ENCODE measurements around the gene KCNQ1.
A peak's percentile ranks its signal among the peaks of the same experiment; 100 is the strongest.

The KCNQ1 gene

DNA sequence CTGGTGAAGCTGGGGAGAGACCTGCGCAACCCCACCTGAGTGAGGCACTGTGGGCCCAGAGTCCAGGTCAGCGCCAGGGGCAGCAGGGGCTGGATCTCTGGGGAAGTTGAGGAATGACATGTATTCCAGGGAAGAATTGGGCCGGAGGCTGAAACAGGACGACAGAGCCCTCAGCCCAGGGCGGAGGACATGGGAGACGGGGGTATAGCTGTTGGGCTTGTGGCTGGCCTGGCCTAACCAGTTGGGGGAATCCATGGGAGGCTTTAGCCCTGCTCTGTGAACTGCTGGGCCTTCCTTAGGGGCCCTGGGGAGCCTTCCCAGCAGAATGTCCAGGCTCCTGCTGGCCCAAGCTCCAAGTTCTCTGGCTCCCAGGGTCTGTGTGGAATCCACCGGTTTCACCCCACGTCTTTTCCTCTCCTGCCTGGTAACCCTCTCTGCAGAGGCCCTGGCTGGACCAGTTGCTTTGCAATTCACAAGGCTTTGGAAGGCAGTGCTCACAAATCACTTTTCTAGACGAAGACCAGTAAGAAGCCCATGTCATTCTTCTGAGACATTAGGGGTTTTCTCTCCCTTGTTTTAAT, 305.4 kb downstream of the KCNQ1 start:
- ATAC-seq = peak; percentile 39
- TF ChIP-seq ZC3H10 (CRISPR knock-in tag; IDR thresholded peaks at IDR 0.05) (no peak), ZNF70 (CRISPR knock-in tag; IDR thresholded peaks at IDR 0.05) (no peak), ZNF8 (CRISPR knock-in tag; IDR thresholded peaks at IDR 0.05) (no peak), ZFP3 (CRISPR knock-in tag; IDR thresholded peaks at IDR 0.05) (no peak), TOX (CRISPR knock-in tag; IDR thresholded peaks at IDR 0.05; ENCODE audit: borderline replicate concordance) (no peak), OSR1 (CRISPR knock-in tag; IDR thresholded peaks at IDR 0.05) (no peak), PPARA (CRISPR knock-in tag; IDR thresholded peaks at IDR 0.05; ENCODE audit: borderline replicate concordance) (no peak), SNAI2 (CRISPR knock-in tag; IDR thresholded peaks at IDR 0.05) (no peak), PATZ1 (CRISPR knock-in tag; IDR thresholded peaks at IDR 0.05; ENCODE audit: borderline replicate concordance) (no peak), CSRNP3 (CRISPR knock-in tag; IDR thresholded peaks at IDR 0.05) (no peak), ISL1 (CRISPR knock-in tag; IDR thresholded peaks at IDR 0.05) (no peak), RARB (CRISPR knock-in tag; IDR thresholded peaks at IDR 0.05) (no peak), TSHZ2 (CRISPR knock-in tag; IDR thresholded peaks at IDR 0.05) (no peak)
- TF ChIP-seq, protein P1, sequence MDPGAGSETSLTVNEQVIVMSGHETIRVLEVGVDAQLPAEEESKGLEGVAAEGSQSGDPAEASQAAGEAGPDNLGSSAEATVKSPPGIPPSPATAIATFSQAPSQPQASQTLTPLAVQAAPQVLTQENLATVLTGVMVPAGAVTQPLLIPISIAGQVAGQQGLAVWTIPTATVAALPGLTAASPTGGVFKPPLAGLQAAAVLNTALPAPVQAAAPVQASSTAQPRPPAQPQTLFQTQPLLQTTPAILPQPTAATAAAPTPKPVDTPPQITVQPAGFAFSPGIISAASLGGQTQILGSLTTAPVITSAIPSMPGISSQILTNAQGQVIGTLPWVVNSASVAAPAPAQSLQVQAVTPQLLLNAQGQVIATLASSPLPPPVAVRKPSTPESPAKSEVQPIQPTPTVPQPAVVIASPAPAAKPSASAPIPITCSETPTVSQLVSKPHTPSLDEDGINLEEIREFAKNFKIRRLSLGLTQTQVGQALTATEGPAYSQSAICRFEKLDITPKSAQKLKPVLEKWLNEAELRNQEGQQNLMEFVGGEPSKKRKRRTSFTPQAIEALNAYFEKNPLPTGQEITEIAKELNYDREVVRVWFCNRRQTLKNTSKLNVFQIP (CRISPR knock-in tag; IDR thresholded peaks at IDR 0.05; ENCODE audit: borderline replicate concordance, low read depth) = no peak

DNA sequence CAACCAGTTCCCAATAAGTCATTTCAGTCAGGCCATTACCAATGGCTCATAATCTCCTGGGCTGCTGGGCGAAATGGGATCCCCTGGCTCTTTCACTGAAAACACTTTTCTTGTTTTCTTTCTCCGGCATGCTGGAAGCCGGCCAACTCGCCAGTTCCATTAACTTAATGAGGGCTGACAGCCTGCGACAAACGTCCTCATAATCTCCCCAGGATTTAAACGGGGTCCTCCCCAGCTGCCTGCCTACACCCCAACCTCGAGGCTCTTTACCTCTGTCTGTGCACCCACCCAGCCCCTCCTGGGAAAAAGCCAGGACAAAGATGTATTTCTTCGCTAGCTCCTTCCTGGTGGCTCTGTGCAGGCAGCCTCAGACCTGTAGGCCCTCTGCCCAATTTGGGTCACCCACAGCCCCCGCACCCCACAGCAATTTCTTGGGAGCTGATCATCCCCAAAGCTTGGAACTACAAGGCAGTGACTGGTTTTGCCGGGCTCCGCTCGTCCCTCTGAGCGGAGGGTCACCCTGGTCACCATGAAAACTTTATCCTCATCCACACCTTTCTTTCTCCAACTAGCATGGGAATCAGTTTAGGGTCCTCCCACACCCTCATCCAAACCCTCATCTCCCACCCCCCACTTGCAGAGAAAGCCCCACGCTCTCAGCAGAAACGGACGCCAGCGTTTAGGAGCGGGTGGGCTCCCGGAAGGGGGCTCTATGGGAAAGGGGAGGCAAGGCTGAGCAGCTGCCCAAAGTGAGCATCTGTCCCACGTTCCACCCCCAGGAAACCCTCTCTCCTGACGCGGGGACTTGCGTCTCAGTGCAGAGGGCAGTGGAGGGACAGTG, 306.1 kb downstream of the KCNQ1 start:
- TF ChIP-seq ZNF8 (CRISPR knock-in tag; IDR thresholded peaks at IDR 0.05) = no peak
- no peak for TF ChIP-seq RARB (CRISPR knock-in tag; IDR thresholded peaks at IDR 0.05)
- no peak for TF ChIP-seq ESRRG (CRISPR knock-in tag; IDR thresholded peaks at IDR 0.05)
- TF ChIP-seq ZNF565 (CRISPR knock-in tag; conservative IDR thresholded peaks at IDR 0.05; ENCODE audit: low read depth) = no peak
- peak; percentile 32; the same call in 2 of the 3 replicates for ATAC-seq

GRCh38 chr11:2751523-2752203, 306.9 kb downstream of the KCNQ1 start:
- no peak for ATAC-seq
- TF ChIP-seq ISL1 (CRISPR knock-in tag; IDR thresholded peaks at IDR 0.05) (no peak), RARB (CRISPR knock-in tag; IDR thresholded peaks at IDR 0.05) (no peak), ZFP3 (CRISPR knock-in tag; IDR thresholded peaks at IDR 0.05) (no peak), ZNF565 (CRISPR knock-in tag; conservative IDR thresholded peaks at IDR 0.05; ENCODE audit: low read depth) (no peak), PATZ1 (CRISPR knock-in tag; IDR thresholded peaks at IDR 0.05; ENCODE audit: borderline replicate concordance) (no peak), TSHZ2 (CRISPR knock-in tag; IDR thresholded peaks at IDR 0.05) (no peak), GLIS3 (CRISPR knock-in tag; IDR thresholded peaks at IDR 0.05) (no peak), OSR1 (CRISPR knock-in tag; IDR thresholded peaks at IDR 0.05) (no peak), ZNF70 (CRISPR knock-in tag; IDR thresholded peaks at IDR 0.05) (no peak), BACH2 (CRISPR knock-in tag; IDR thresholded peaks at IDR 0.05; ENCODE audit: borderline replicate concordance) (no peak), SNAI2 (CRISPR knock-in tag; IDR thresholded peaks at IDR 0.05) (no peak), PPARA (CRISPR knock-in tag; IDR thresholded peaks at IDR 0.05; ENCODE audit: borderline replicate concordance) (no peak), ARNTL (CRISPR knock-in tag; IDR thresholded peaks at IDR 0.05; ENCODE audit: borderline replicate concordance, low read depth) (no peak), ESRRG (CRISPR knock-in tag; IDR thresholded peaks at IDR 0.05) (no peak), TOX (CRISPR knock-in tag; IDR thresholded peaks at IDR 0.05; ENCODE audit: borderline replicate concordance) (no peak), TCF4 (CRISPR knock-in tag; IDR thresholded peaks at IDR 0.05; ENCODE audit: borderline replicate concordance) (no peak)

Measured in SK-N-SH treated with all-trans-retinoic acid at 6 μM for 48 hours (cell line).